ENCODE measurements around the gene GAS2L2.

Gene GAS2L2

DNA sequence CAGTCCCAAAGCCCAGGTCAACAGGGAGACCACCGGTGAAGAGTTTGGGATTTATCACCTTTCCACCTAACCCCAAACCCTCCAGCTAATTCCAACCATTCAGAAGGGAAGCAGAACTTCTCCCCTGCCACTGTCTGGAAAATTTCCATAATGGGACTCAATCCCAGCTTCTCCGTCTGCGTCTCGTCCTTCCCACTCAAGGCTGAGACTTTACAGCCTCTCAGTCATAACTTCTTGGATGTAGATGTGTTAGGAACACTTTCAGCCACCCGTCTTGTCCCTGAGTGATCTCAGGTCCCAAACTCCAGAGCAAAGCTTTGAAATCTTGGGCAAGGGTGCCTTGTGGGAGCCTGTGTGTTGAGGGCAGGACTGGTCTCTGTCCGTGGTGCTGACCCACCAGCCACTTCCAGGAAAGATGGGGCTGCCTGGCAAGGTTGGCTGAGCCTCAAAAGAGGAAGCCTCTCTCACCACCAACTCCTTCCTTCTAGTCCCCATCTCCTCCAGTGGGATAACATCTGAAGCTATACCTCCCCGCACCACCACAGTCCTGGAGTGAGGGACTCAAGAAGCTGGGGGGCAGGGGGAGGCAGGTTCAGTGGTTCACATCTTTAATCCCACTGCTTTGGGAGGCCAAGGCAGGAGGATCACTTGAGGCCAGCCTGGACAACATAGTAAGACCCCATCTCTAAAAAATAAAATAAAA is 9.3 kb downstream of the GAS2L2 start:
- no peak for DNase-seq (ENCODE audit: low spot score)

DNA sequence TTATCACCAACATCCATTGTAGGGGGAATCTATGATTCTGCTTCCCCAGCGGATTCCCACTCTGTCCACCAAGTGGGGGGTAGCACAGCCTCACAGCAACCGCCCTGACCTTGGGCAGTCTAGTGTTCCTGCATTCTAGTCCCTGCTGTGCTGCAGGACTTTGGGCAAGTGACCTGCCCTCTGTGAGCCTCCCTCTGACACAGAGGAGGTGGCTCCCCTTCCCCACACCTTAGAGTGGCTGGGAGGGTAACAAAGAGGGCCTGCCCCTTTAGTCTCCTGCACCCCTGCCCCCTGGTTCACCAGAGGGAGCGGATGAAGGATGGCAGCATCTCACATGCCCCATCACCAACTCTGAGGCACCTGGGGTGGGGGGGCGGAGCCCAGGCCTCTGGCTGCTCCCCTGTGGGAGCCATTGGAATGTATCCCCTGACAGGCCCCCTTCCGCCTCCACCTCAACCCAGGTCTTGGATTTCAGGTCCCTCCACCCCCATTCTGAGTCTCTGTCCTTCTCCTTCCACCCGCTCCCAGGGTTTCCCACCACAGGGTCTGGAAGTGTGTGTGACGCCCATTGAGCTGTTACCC is 10.1 kb downstream of the GAS2L2 start:
- TF ChIP-seq, protein P1, sequence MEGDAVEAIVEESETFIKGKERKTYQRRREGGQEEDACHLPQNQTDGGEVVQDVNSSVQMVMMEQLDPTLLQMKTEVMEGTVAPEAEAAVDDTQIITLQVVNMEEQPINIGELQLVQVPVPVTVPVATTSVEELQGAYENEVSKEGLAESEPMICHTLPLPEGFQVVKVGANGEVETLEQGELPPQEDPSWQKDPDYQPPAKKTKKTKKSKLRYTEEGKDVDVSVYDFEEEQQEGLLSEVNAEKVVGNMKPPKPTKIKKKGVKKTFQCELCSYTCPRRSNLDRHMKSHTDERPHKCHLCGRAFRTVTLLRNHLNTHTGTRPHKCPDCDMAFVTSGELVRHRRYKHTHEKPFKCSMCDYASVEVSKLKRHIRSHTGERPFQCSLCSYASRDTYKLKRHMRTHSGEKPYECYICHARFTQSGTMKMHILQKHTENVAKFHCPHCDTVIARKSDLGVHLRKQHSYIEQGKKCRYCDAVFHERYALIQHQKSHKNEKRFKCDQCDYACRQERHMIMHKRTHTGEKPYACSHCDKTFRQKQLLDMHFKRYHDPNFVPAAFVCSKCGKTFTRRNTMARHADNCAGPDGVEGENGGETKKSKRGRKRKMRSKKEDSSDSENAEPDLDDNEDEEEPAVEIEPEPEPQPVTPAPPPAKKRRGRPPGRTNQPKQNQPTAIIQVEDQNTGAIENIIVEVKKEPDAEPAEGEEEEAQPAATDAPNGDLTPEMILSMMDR (IDR thresholded peaks at IDR 0.05; ENCODE audit: borderline replicate concordance, control extremely low read depth, extremely low read depth, insufficient read depth, missing control alignments) = no peak
- in situ Hi-C loops (cut with MboI; ENCODE audit: low sequenced_read_pairs, unreplicated experiment) = loop anchor here (5.0 to 25.0 kb wide), 3 partner anchors 121 to 581 kb away; no protein-coding TSS in a partner anchor
- no peak for DNase-seq (ENCODE audit: low spot score)

More for the DNA sequence above, 9.3 kb downstream of the GAS2L2 start:
- TF ChIP-seq, protein P1 (IDR thresholded peaks at IDR 0.05; ENCODE audit: borderline replicate concordance, control extremely low read depth, extremely low read depth, insufficient read depth, missing control alignments) = no peak
- in situ Hi-C loops (cut with MboI; ENCODE audit: low sequenced_read_pairs, unreplicated experiment) = loop anchor here (5.0 to 25.0 kb wide), 3 partner anchors 121 to 581 kb away; no protein-coding TSS in a partner anchor

DNA sequence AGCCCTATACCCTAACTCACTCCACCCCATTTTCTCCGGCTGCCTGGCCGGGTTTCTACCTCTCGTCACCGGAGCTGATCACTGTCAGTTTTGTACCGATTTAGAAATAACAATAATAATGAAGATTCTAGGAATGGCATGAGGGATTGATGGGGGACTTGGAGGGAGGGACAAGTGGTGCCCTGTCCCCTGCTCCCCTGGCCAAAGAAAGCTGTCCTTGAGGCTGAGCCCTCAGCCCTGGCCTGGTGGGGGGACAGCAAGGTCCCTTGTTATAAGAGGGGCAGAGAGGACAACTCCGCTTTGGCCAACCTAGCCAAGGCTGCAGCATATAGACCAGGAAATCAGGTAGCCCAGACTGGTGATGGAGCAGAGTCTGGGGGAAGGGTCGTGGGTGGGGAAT is 10.5 kb downstream of the GAS2L2 start:
- TF ChIP-seq, protein P1 (IDR thresholded peaks at IDR 0.05; ENCODE audit: borderline replicate concordance, control extremely low read depth, extremely low read depth, insufficient read depth, missing control alignments) = no peak
- in situ Hi-C loops (cut with MboI; ENCODE audit: low sequenced_read_pairs, unreplicated experiment) = loop anchor here (5.0 to 25.0 kb wide), 3 partner anchors 120 to 580 kb away; no protein-coding TSS in a partner anchor

DNA sequence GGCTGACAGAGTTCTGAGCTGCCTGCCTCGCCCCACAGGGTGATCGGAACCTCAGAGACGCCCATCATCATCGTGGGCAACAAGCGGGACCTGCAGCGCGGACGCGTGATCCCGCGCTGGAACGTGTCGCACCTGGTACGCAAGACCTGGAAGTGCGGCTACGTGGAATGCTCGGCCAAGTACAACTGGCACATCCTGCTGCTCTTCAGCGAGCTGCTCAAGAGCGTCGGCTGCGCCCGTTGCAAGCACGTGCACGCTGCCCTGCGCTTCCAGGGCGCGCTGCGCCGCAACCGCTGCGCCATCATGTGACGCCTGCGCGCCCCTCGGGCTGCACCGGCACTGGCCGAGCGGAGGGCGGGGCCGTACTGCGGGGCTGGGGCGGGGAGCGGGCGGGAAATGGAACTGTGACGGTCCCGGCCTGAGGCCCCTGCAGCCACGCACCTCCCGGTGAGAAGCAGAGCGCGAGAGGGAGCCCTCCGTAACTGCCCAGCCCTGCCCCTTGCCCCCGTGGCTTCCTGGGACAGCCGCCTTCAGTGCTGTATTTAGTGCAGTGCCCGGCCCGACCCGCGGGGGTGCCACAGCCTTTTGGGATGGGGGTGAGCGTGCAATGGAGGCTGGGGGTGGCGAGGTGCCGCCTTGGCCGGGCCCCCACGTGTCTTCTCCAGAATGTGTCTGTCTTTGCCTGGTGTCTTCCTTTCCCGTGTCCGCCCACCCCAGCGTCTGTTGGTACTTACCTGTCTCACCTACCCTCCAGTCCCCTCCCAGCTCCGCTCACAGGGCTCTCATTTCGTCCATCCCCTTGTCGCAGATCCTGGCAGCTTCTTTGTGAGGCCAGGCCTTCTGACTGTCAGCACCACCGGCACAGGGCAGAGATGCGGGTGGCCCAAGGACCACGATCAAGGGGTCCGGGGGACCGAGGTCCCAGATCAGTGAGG is 11.8 kb downstream of the GAS2L2 start:
- in situ Hi-C loops (cut with MboI; ENCODE audit: low sequenced_read_pairs, unreplicated experiment) = loop anchor here (5.0 to 25.0 kb wide), 3 partner anchors 119 to 579 kb away; no protein-coding TSS in a partner anchor
- DNase-seq (ENCODE audit: low spot score) = peak; percentile 28
- TF ChIP-seq, protein P1 (IDR thresholded peaks at IDR 0.05; ENCODE audit: borderline replicate concordance, control extremely low read depth, extremely low read depth, insufficient read depth, missing control alignments) = no peak

More for the DNA sequence above, 10.5 kb downstream of the GAS2L2 start:
- no peak for DNase-seq (ENCODE audit: low spot score)

DNA sequence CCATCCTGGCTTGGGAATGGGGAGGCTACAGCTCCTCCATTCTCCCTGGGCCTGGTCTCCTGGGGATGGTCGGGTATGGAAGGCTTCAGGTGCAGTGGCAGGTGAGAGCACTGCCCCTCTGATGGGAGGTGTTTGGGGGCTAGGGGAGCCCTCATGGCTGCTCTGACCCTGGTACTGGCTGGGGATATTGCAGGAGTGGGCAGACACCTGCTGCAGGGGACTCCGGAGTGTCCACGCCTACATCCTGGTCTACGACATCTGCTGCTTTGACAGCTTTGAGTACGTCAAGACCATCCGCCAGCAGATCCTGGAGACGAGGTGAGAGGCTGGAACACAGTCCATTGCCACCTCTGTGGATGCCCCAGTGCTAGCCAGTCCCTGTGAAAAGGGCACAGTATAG is 12.8 kb downstream of the GAS2L2 start:
- DNase-seq (ENCODE audit: low spot score) = no peak
- in situ Hi-C loops (cut with MboI; ENCODE audit: low sequenced_read_pairs, unreplicated experiment) = loop anchor here (5.0 to 25.0 kb wide), 3 partner anchors 118 to 578 kb away; no protein-coding TSS in a partner anchor
- TF ChIP-seq, protein P1 (IDR thresholded peaks at IDR 0.05; ENCODE audit: borderline replicate concordance, control extremely low read depth, extremely low read depth, insufficient read depth, missing control alignments) = no peak

All from GM13976 (cell line).